SK-N-MC (cell line): ENCODE measurements around the gene ZNF574.

Experiments
- EZH2 ChIP-seq: fragments of 200-600 bp; sonication (generic); IDR thresholded peaks from one replicate; pipeline ENCODE4 v1.6.1; 2017; ENCODE audit warnings: antibody characterized with exemption
- FOXP2 ChIP-seq: optimal IDR thresholded peaks from 2 replicates; pipeline ENCODE3; 2011; ENCODE audit warnings: mild to moderate bottlenecking, moderate library complexity; ENCODE audit not compliant: insufficient read depth; ENCODE audit errors: extremely low read length, control extremely low read depth
- POLR2AphosphoS5 ChIP-seq: IDR thresholded peaks from 2 replicates; pipeline ENCODE4 v1.6.1; 2012; ENCODE audit warnings: mild to moderate bottlenecking, low read depth, low read length, borderline replicate concordance

DNA sequence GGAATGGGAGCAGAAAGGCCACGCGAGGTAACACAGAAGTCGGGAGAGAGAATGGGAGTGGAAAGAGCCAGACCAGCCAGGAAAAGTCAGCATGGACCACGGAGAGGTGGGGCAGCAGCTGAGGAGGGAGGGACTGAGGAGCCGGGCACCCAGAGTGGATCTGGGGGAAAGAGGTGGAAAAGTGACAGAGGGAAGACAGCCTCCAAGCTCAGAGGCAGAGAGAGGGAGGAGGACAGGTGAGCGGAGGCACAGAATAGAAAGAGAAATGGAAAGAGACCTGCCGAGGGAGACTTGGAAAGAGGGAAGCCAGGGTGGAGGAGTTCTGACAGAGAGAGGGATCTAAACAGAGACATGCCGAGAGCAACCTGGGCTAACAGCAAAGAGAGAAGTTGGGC, 7.6 kb upstream of the ZNF574 start:
- no peak for TF ChIP-seq EZH2
- TF ChIP-seq POLR2AphosphoS5: no peak
- no peak for TF ChIP-seq FOXP2
